OCI-LY3 (cell line): ENCODE data around the gene HMGB1.

Experiments used
- CTCF ChIP-seq: fragments of 200-600, 300-600 bp; sonication (generic); IDR thresholded peaks from 2 replicates; pipeline ENCODE4 v1.5.1; 2014; ENCODE audit warnings: antibody characterized with exemption, low read length, low read depth
- EZH2phosphoT487 ChIP-seq: fragments of 200-600 bp; shearing (Covaris generic); IDR thresholded peaks from 2 replicates; pipeline ENCODE4 v1.6.1; 2018; ENCODE audit warnings: antibody characterized with exemption, mixed run types, low read depth

GRCh38 chr13:30504081-30504480, 38.3 kb upstream of the HMGB1 start:
- TF ChIP-seq CTCF (no peak), EZH2phosphoT487 (no peak)
